ENCODE data around the gene SFMBT2.

The SFMBT2 gene

GRCh38 chr10:7362471-7362870 lies 48.4 kb downstream of the SFMBT2 start:
- no peak for DNase-seq

- no peak for DNase-seq
Measured at GRCh38 chr10:7361316-7361715, 49.5 kb downstream of the SFMBT2 start.

GRCh38 chr10:7359954-7360353 lies 50.9 kb downstream of the SFMBT2 start:
- no peak for DNase-seq

DNA sequence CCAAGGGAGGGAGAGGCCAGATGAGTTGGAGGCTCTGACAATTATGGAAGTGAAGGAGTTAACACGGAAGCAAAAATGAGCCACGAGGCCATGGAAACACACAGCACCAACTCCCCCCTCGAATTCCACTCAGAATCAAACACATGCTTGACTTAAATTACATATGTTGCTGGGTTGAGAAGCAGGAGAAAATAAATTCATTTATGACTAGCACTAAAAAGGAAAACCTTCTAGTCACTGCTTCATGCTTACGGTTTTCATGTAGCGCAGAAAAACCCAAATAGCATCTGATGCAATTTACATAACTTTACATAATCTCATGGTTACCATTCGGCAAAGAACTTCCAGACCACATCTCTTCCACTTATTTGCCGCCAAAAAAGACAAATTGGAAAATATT lies 51.5 kb downstream of the SFMBT2 start:
- no peak for DNase-seq

DNA sequence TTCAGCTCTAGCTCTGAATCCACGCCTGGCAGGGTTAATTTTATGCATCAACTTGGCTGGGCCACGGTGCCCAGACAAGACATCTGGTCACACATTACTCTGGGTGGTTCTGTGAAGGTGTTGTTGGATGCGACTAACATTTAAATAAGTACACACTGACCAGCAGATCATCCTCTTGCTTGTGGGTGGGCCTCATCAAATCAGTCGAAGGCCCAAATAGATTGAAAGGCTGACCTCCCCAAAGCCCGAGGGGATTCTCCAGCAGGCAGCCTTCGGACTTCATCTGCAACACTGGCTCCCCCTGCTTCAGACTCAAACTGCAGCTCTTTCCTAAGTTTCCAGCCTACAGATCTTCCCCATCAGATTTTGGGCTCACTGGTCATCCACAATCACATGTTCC lies 53.6 kb downstream of the SFMBT2 start:
- DNase-seq = no peak

- no peak for DNase-seq
Measured at GRCh38 chr10:7354330-7355047, 56.3 kb downstream of the SFMBT2 start.

DNA sequence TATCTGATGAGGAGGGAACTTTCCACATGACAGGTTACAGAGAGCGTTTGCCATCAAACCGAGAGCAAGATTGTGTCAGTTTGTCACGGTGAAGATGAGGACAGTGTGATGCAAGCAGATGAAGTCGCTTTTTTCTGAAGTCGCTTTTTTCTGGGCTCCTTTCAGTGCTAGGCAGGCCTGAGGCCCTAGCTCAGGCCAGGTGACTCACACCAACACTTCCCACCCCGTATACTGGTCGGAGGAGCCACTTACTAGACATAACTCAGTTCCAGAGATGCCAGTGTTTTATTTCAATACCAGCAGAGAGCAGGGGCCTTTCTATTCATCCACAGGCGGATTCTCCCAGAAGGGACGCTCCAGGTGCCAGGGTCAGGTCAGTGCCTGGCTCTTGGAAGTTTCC lies 58.9 kb downstream of the SFMBT2 start:
- DNase-seq = no peak

- DNase-seq = no peak
Measured at GRCh38 chr10:7350541-7351195, 60.2 kb downstream of the SFMBT2 start.

GRCh38 chr10:7345717-7346116 lies 65.1 kb downstream of the SFMBT2 start:
- no peak for DNase-seq

- DNase-seq = no peak
Measured at GRCh38 chr10:7343040-7343439, 67.8 kb downstream of the SFMBT2 start.

DNA sequence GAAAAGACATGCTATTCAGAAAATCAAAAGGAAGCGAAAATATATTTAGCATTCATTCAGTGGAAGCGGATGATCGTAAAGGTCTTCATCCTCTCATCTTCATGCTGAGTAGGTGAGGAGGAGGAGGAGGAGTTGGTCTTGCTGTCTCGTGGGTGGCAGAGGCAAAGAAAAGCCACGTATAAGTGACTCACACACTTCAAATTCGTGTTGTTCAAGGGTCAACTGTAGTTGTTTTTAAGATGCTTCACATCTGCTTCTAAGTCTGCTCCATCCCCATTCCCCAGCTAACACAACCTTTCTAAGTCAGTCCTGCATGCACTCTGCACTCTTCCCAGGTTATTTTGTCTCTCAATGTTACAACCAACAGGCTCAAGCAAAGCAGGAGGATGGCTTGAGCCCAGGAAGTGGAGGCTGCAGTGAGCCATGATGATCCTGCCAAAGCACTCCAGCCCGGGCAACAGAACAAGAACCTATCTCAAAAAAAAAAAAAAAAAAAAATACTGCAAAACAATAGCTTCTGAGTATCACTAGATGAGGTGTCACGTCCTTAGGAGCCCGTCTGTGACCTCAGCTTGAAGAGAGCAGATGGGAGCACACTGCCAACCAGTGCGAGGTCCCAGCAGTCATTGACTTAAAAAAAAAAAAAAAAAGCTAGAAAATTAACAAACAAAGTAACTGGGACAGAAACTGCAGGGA lies 70.5 kb downstream of the SFMBT2 start:
- DNase-seq = no peak

DNA sequence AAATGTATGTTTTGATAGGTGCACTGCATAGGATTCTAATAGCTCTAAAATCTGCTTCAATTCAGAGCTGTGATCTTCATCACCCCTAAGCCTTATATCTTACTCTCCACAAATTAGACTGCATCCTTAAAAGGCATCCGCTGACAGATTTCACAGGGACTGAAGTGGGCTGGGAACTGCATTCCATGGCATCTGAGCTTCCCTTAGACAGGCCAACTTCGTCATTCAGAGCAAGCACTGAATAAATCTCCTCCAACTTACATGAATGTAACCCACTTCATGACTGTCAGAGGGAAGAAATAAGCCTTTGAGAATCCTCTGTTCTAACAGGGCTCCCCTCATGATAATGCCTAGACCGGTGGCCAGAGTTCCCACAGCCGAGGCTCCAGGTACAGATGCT lies 71.3 kb downstream of the SFMBT2 start:
- no peak for DNase-seq

GRCh38 chr10:7338469-7338868 lies 72.4 kb downstream of the SFMBT2 start:
- DNase-seq = no peak

DNA sequence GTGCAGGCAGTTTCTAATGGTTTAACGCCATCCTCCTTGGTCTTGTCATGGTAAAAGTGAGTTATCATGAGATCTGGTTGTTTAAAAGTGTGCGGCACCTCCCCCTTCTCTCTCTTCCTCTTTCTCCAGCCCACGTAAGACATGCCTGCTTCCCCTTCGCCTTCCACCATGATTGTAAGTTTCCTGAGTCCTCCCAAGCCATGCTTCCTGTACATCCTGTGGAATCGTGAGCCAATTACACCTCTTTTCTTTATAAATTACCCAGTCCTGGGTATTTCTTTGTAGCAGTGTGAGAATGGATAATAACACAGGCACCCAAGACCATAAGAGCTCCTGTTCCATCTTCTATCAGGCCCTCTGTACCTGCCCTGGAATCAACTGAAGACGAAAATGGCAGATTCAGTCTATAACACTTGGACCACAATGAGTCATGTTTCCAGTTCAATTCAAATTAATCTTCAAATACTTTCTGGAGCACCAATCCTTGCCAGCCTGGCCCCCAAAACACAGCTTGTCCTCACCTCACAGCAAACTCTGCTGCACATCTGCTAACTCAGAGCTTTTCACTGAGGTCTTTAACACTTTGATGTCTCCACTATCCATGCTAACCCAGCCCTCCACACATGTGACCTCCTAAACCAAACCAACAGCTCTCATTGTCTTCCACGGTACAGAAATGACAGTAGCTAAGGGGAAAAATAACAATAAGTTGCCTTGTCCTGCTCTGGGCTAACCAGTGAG lies 73.2 kb downstream of the SFMBT2 start:
- DNase-seq = no peak

- DNase-seq = no peak
Measured at GRCh38 chr10:7335977-7336376, 74.9 kb downstream of the SFMBT2 start.

DNA sequence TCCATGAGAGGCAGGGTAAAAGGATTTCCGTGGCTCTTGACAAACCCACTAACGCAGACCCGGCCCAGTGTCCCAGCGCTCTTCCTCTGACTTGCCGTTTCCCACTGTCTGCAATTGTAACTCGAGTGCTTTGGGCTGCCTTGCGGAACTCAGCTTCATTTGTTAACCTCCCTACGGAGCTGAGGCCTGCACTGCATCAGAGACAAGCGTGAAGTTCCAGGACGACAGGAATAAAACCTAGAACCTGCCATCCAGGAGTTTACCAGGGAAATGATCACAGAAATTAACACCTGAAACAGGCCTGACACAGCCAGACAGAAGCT lies 76.2 kb downstream of the SFMBT2 start:
- no peak for DNase-seq

- no peak for DNase-seq
Measured at GRCh38 chr10:7333961-7334641, 76.7 kb downstream of the SFMBT2 start.

DNA sequence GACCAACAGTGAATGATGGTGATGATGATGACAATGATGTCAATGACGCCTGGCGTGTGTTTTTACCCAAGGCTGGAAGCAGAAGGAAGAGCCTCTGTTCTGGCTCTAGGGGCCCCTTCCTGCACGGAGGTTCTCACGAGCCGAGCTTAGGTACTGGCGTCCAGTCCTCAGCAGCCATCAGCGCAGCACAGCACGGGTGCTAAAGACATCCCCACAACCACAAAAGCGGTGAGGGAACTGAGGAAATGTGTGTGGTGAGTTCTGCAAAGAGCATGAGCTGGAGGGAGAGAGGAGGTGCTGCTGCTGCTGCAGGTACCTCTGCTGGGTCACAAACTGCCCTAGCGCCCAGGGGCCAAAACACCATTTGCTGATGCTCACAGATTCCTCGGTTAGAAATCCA lies 81.6 kb downstream of the SFMBT2 start:
- DNase-seq = no peak

DNA sequence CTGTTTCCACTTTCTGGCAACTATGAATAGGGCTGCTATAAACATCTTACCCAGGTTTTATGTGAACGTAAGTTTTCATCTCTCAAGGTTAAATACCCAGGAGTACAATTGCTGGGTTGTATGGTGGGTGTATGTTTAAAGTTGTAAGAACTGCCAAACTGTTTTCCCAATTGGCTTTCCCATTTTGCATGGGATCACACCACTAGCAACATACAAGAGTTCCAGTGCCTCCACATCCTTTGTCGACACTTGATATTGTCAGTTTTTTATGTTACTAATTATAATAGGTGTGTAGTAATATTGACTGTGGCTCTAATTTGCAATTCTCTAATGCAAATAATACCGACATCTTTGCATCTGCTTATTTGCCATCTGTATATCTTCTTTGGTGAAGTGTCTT lies 82.9 kb downstream of the SFMBT2 start:
- no peak for DNase-seq

DNA sequence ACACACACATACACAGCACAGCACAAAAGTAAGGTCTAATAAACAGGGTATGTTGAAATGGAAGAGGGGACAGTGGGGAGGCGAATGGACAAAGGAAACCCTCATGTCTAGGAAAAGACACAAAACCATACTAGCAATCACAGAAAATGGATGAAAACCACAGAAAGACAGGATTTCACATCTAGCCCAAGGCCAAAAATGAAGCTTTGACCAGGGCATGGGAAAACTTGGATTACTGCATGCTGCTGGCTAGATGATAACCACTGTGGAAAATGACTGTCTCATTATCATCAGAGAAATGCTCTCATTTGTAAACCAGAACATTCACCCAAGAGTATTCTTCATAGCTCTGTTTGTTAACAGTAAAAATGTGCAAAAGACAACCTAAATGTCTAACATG lies 88.2 kb downstream of the SFMBT2 start:
- DNase-seq = no peak

DNA sequence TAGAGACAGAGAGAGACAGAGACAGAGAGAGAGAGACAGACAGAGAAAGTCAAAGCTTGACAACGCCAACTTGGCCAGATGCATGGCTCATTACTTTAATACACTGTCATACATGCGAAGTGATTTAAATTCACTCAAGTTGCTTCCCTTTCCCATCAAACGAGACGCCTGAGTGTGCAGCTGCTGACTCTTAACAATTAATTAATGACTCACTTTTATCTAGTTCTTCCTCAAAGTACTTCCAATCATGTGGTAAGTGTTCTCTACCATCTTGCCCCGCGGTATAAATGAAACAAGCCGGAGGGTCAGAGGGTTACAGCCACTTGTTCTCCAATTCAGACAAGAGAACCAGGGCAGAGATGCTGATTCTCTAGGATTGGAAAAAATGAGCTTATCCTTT lies 90.8 kb downstream of the SFMBT2 start:
- no peak for DNase-seq

DNA sequence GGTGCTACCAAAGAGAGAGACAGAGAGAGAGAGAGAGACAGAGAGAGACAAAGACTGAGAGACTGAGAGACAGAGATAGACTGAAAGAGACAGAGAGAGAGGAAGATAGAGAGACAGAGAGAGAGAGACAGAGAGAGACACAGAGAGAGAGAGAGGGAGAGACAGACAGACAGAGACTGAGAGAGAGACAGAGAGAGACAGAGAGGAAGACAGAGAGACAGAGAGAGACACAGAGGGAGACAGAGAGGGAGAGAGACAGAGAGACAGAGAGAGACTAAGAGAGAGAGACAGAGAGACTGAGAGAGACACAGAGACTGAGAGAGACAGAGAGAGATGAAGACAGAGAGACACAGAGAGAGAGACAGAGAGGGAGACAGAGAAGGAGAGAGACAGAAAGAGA lies 91.2 kb downstream of the SFMBT2 start:
- DNase-seq = no peak

- DNase-seq = no peak
Measured at GRCh38 chr10:7318836-7319235, 92.0 kb downstream of the SFMBT2 start.

Data from activated CD4-positive, CD25-positive, alpha-beta regulatory T cell (primary cell).